H9 (cell line): Measurements from ENCODE around the gene ARFGEF2. TPM values are rescaled to one million over a fixed set of nuclear protein-coding genes. Genes with fewer than 3 reads are reported as not detected.

ENCODE experiments used
- DNase-seq: peaks from one replicate; pipeline ENCODE4 v3.0.0-alpha.2; 2017
- H2AFZ ChIP-seq: one replicate; pipeline ENCODE4 v1.6.1; 2013; ENCODE audit warnings: mild to moderate bottlenecking, low read length, control low read depth, moderate library complexity
- H2AK5ac ChIP-seq: 2 replicates; pipeline ENCODE4 v1.6.1; 2013; ENCODE audit warnings: low read length, control low read depth, mixed read lengths; ENCODE audit not compliant: insufficient read length
- H2BK120ac ChIP-seq: one replicate; pipeline ENCODE4 v1.6.1; 2013; ENCODE audit warnings: low read depth, mild to moderate bottlenecking, low read length, control low read depth, inconsistent platforms; ENCODE audit not compliant: poor library complexity, severe bottlenecking
- H2BK12ac ChIP-seq: 2 replicates; pipeline ENCODE4 v1.6.1; 2013; ENCODE audit warnings: low read length, control low read depth, mixed read lengths, low read depth; ENCODE audit not compliant: insufficient read length
- H2BK15ac ChIP-seq: 2 replicates; pipeline ENCODE4 v1.6.1; 2013; ENCODE audit warnings: low read depth, low read length, control low read depth
- H2BK20ac ChIP-seq: one replicate; pipeline ENCODE4 v1.6.1; 2013; ENCODE audit warnings: low read depth, mild to moderate bottlenecking, low read length, control low read depth, inconsistent platforms; ENCODE audit not compliant: poor library complexity, severe bottlenecking
- H2BK5ac ChIP-seq: 2 replicates; pipeline ENCODE4 v1.6.1; 2013; ENCODE audit warnings: low read length, control low read depth, mixed read lengths; ENCODE audit not compliant: insufficient read length
- H3K14ac ChIP-seq: 2 replicates; pipeline ENCODE4 v1.6.1; 2013; ENCODE audit warnings: low read length, control low read depth; ENCODE audit not compliant: insufficient read depth
- H3K18ac ChIP-seq: 2 replicates; pipeline ENCODE4 v1.6.1; 2013; ENCODE audit warnings: low read depth, mild to moderate bottlenecking, mixed read lengths, low read length, control low read depth; ENCODE audit not compliant: insufficient read length
- H3K23ac ChIP-seq: 2 replicates; pipeline ENCODE4 v1.6.1; 2013; ENCODE audit warnings: low read length, control low read depth, mixed read lengths, low read depth; ENCODE audit not compliant: insufficient read length
- H3K23me2 ChIP-seq: 2 replicates; pipeline ENCODE4 v1.6.1; 2013; ENCODE audit warnings: low read depth, mild to moderate bottlenecking, mixed read lengths, low read length, control low read depth; ENCODE audit not compliant: insufficient read length, poor library complexity, severe bottlenecking
- H3K27ac ChIP-seq: 2 replicates; pipeline ENCODE4 v1.5.1; 2013; ENCODE audit warnings: low read length, control low read depth, mixed read lengths, low read depth; ENCODE audit not compliant: insufficient read length
- H3K27me3 ChIP-seq: 2 replicates; pipeline ENCODE4 v1.6.1; 2013; ENCODE audit warnings: low read length, control low read depth, inconsistent platforms; ENCODE audit not compliant: insufficient read depth
- H3K4ac ChIP-seq: 2 replicates; pipeline ENCODE4 v1.6.1; 2013; ENCODE audit warnings: low read depth, mild to moderate bottlenecking, control low read depth, inconsistent platforms, low read length, moderate library complexity
- H3K4me1 ChIP-seq: 2 replicates; pipeline ENCODE4 v1.6.1; 2013; ENCODE audit warnings: low read length, control low read depth, inconsistent platforms; ENCODE audit not compliant: insufficient read depth
- H3K4me2 ChIP-seq: 2 replicates; pipeline ENCODE4 v1.6.1; 2013; ENCODE audit warnings: low read length, control low read depth, mixed read lengths; ENCODE audit not compliant: insufficient read length, insufficient read depth
- H3K56ac ChIP-seq: 2 replicates; pipeline ENCODE4 v1.6.1; 2013; ENCODE audit warnings: low read depth, mild to moderate bottlenecking, mixed read lengths, low read length, control low read depth; ENCODE audit not compliant: insufficient read length
- H3K79me1 ChIP-seq: 2 replicates; pipeline ENCODE4 v1.6.1; 2013; ENCODE audit warnings: low read depth, mild to moderate bottlenecking, moderate library complexity, low read length, control low read depth, inconsistent platforms; ENCODE audit not compliant: insufficient read depth, poor library complexity, severe bottlenecking
- H3K79me2 ChIP-seq: 2 replicates; pipeline ENCODE4 v1.6.1; 2013; ENCODE audit warnings: low read length, control low read depth, inconsistent platforms; ENCODE audit not compliant: insufficient read depth
- H3K9ac ChIP-seq: 2 replicates; pipeline ENCODE4 v1.6.1; 2013; ENCODE audit warnings: low read length, control low read depth, mixed read lengths; ENCODE audit not compliant: insufficient read length; ENCODE audit errors: extremely low read depth
- H3K9me3 ChIP-seq: one replicate; pipeline ENCODE4 v1.6.1; 2013; ENCODE audit warnings: low read depth, low read length, inconsistent platforms; ENCODE audit not compliant: control insufficient read depth
- H3T11ph ChIP-seq: one replicate; pipeline ENCODE4 v1.6.1; 2013; ENCODE audit warnings: mild to moderate bottlenecking, low read length, control low read depth, inconsistent platforms
- H4K20me1 ChIP-seq: one replicate; pipeline ENCODE4 v1.6.1; 2013; ENCODE audit not compliant: control insufficient read depth, insufficient read length, insufficient read depth
- H4K5ac ChIP-seq: 2 replicates; pipeline ENCODE4 v1.6.1; 2013; ENCODE audit warnings: low read depth, mild to moderate bottlenecking, mixed read lengths, low read length, control low read depth; ENCODE audit not compliant: insufficient read length
- H4K8ac ChIP-seq: replicated peaks from 2 replicates; pipeline ENCODE4 v1.6.1; 2013; ENCODE audit warnings: low read length, control low read depth, mixed read lengths, low read depth; ENCODE audit not compliant: insufficient read length
- H4K91ac ChIP-seq: 2 replicates; pipeline ENCODE4 v1.6.1; 2013; ENCODE audit warnings: low read depth, mild to moderate bottlenecking, moderate library complexity, mixed read lengths, low read length, control low read depth; ENCODE audit not compliant: insufficient read length
- H3K27ac Mint-ChIP-seq, 3 experiments: 2 replicates in 2 of 3; 3 replicates in 1 of 3; pipeline ENCODE4 v1.8.0; 2020 to 2021; ENCODE audit warnings: mixed read lengths in 3 of 3, mild to moderate bottlenecking in 1 of 3, moderate library complexity in 1 of 3
- H3K27me3 Mint-ChIP-seq: 2 replicates; pipeline ENCODE4 v1.8.0; 2021; ENCODE audit warnings: low read depth, mild to moderate bottlenecking, moderate library complexity, mixed read lengths
- H3K36me3 Mint-ChIP-seq, 3 experiments: 2 replicates in 2 of 3; 3 replicates in 1 of 3; pipeline ENCODE4 v1.8.0; 2020 to 2021; ENCODE audit warnings: low read depth in 3 of 3, mixed read lengths in 3 of 3; ENCODE audit not compliant: insufficient read depth in 1 of 3
- H3K4me1 Mint-ChIP-seq, 2 experiments: 2 replicates each; pipeline ENCODE4 v1.8.0; 2020; ENCODE audit warnings: mixed read lengths in 2 of 2
- H3K4me3 Mint-ChIP-seq, 2 experiments: 2 replicates in 1 of 2; 3 replicates in 1 of 2; pipeline ENCODE4 v1.8.0; 2020 to 2021; ENCODE audit warnings: mild to moderate bottlenecking in 2 of 2, mixed read lengths in 2 of 2, moderate library complexity in 1 of 2
- H3K9me3 Mint-ChIP-seq, 2 experiments: 2 replicates in 1 of 2; 3 replicates in 1 of 2; pipeline ENCODE4 v1.8.0; 2020; ENCODE audit warnings: mild to moderate bottlenecking in 2 of 2, mixed read lengths in 2 of 2, moderate library complexity in 1 of 2
- WGBS: extraction: QIAGEN DNeasy Blood & Tissue Kit; methylation state at CpG from one replicate; pipeline ENCODE4 v1.1.7; 2013; ENCODE audit warnings: missing lambda C conversion rate, low lambda C conversion rate, mixed read lengths; ENCODE audit not compliant: insufficient read length; ENCODE audit errors: extremely low coverage; 5-methylcytosine and 5-hydroxymethylcytosine counted together
- total RNA-seq: library from RNA; stranded (reverse); gene quantifications from 2 replicates; pipeline ENCODE4 v1.2.1, GENCODE V29; 2021
- TF ChIP-seq, protein P1 (sequence below): fragments of 200-600 bp; sonication (generic); conservative IDR thresholded peaks from 3 replicates; pipeline ENCODE4 v1.8.0; 2021; ENCODE audit warnings: antibody characterized with exemption, mild to moderate bottlenecking

ARFGEF2 gene
- total RNA-seq, 1 experiment from 2014 or later: 16.6 TPM

GRCh38 chr20:48983423-48984400, 62.2 kb downstream of the ARFGEF2 start:
- Mint-ChIP-seq H3K27ac (no peak overlapping the region; a peak in 1 of 7 replicates), H3K4me1 (no peaks in the 10 kb centered on the region), H3K4me3 (no peak overlapping the region), H3K36me3 (peaks cover 55 to 92% (median 58%) of the 10 kb centered on the region in 3 experiments), H3K9me3 (peaks cover 12 to 17% of the 10 kb centered on the region in 2 experiments), H3K27me3 (no peaks in the 10 kb centered on the region)
- H4K20me1 ChIP-seq: no peaks in the 10 kb centered on the region
- DNase-seq: no peak
- H3K18ac ChIP-seq: no peak overlapping the region
- no peak overlapping the region for H2BK12ac ChIP-seq
- no peak overlapping the region for H2BK20ac ChIP-seq
- no peak overlapping the region for H3K56ac ChIP-seq
- no peak overlapping the region for H3K14ac ChIP-seq
- no peak overlapping the region for H4K8ac ChIP-seq
- no peak overlapping the region for H3K9ac ChIP-seq
- no peak overlapping the region for H3K27ac ChIP-seq
- WGBS: no CpG with 5 or more reads among the region's 5 CpGs
- H2BK15ac ChIP-seq: no peak overlapping the region
- H3K23ac ChIP-seq: no peak overlapping the region
- no peaks in the 10 kb centered on the region for H3K27me3 ChIP-seq
- no peaks in the 10 kb centered on the region for H3K4me1 ChIP-seq
- H4K5ac ChIP-seq: no peak overlapping the region
- no peak overlapping the region for H3T11ph ChIP-seq
- H3K79me2 ChIP-seq: no peaks in the 10 kb centered on the region
- H3K4ac ChIP-seq: no peak overlapping the region
- no peak overlapping the region for H2BK5ac ChIP-seq
- no peaks in the 10 kb centered on the region for H3K23me2 ChIP-seq
- no peak overlapping the region for H2AK5ac ChIP-seq
- no peak overlapping the region for H2AFZ ChIP-seq
- no peak overlapping the region for H2BK120ac ChIP-seq
- no peak overlapping the region for H3K4me2 ChIP-seq
- no peak overlapping the region for H4K91ac ChIP-seq
- no peaks in the 10 kb centered on the region for H3K79me1 ChIP-seq
- peaks cover 17% of the 10 kb centered on the region for H3K9me3 ChIP-seq
- TF ChIP-seq, protein P1, sequence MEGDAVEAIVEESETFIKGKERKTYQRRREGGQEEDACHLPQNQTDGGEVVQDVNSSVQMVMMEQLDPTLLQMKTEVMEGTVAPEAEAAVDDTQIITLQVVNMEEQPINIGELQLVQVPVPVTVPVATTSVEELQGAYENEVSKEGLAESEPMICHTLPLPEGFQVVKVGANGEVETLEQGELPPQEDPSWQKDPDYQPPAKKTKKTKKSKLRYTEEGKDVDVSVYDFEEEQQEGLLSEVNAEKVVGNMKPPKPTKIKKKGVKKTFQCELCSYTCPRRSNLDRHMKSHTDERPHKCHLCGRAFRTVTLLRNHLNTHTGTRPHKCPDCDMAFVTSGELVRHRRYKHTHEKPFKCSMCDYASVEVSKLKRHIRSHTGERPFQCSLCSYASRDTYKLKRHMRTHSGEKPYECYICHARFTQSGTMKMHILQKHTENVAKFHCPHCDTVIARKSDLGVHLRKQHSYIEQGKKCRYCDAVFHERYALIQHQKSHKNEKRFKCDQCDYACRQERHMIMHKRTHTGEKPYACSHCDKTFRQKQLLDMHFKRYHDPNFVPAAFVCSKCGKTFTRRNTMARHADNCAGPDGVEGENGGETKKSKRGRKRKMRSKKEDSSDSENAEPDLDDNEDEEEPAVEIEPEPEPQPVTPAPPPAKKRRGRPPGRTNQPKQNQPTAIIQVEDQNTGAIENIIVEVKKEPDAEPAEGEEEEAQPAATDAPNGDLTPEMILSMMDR: no peak
